Neural cell (in vitro differentiated cells): ENCODE results near the gene TMEM273. TPM values are rescaled to one million over a fixed set of nuclear protein-coding genes. Genes with fewer than 3 reads are reported as not detected.

Experiments used
- H2AFZ ChIP-seq: fragments of 200-600, 300-800 bp; sonication (generic), shearing (Covaris generic); 2 replicates; pipeline ENCODE4 v1.6.0; 2014; ENCODE audit warnings: low read depth, mild to moderate bottlenecking, antibody characterized with exemption, low read length, moderate library complexity
- H3F3A ChIP-seq: fragments of 200-600 bp; shearing (Covaris generic); 2 replicates; pipeline ENCODE4 v1.6.1; 2016; ENCODE audit warnings: mild to moderate bottlenecking, moderate library complexity, mixed read lengths, antibody characterized with exemption, low read length; ENCODE audit not compliant: insufficient read depth, poor library complexity, severe bottlenecking
- H3K27ac ChIP-seq: fragments of 200-600, 300-800 bp; sonication (generic), shearing (Covaris generic); 2 replicates; pipeline ENCODE4 v1.5.1; 2014; ENCODE audit warnings: mild to moderate bottlenecking, low read length, moderate library complexity
- H3K27me3 ChIP-seq: fragments of 300-800, 200-600 bp; sonication (generic), shearing (Covaris generic); 2 replicates; pipeline ENCODE4 v1.6.0; 2014; ENCODE audit warnings: mild to moderate bottlenecking, low read depth, low read length, moderate library complexity; ENCODE audit not compliant: insufficient read depth
- H3K36me3 ChIP-seq: fragments of 300-800, 200-600 bp; sonication (generic), shearing (Covaris generic); 2 replicates; pipeline ENCODE4 v1.5.1; 2014; ENCODE audit warnings: mild to moderate bottlenecking, antibody characterized with exemption, low read length, moderate library complexity; ENCODE audit not compliant: insufficient read depth
- H3K4me2 ChIP-seq: fragments of 300-800, 200-600 bp; sonication (generic), shearing (Covaris generic); 2 replicates; pipeline ENCODE4 v1.6.0; 2014; ENCODE audit warnings: mild to moderate bottlenecking, low read length
- H3K4me3 ChIP-seq: fragments of 300-800, 200-600 bp; sonication (generic), shearing (Covaris generic); 2 replicates; pipeline ENCODE4 v1.5.1; 2014; ENCODE audit warnings: mild to moderate bottlenecking, low read length, moderate library complexity
- H3K79me2 ChIP-seq: fragments of 200-600 bp; shearing (Covaris generic); replicated peaks from 2 replicates; pipeline ENCODE4 v1.6.0; 2014; ENCODE audit warnings: mild to moderate bottlenecking, low read length, moderate library complexity; ENCODE audit not compliant: insufficient read depth
- H3K9ac ChIP-seq: fragments of 300-800, 200-600 bp; sonication (generic), shearing (Covaris generic); 2 replicates; pipeline ENCODE4 v1.6.1; 2016; ENCODE audit warnings: mild to moderate bottlenecking, low read length, mixed read lengths
- H3K9me2 ChIP-seq: fragments of 200-600 bp; shearing (Covaris generic); 2 replicates; pipeline ENCODE4 v1.6.1; 2016; ENCODE audit warnings: mild to moderate bottlenecking, low read length, mixed read lengths; ENCODE audit not compliant: insufficient read depth
- H3K9me3 ChIP-seq: fragments of 200-600, 300-800 bp; sonication (generic), shearing (Covaris generic); 2 replicates; pipeline ENCODE4 v1.6.1; 2016; ENCODE audit warnings: mild to moderate bottlenecking, mixed run types, low read length, moderate library complexity, mixed read lengths
- H4K20me1 ChIP-seq: fragments of 200-600 bp; shearing (Covaris generic); 2 replicates; pipeline ENCODE4 v1.6.1; 2016; ENCODE audit warnings: mild to moderate bottlenecking, mixed run types; ENCODE audit not compliant: insufficient read depth
- EZH2 ChIP-seq: fragments of 200-600, 300-800 bp; shearing (Covaris generic), sonication (generic); IDR thresholded peaks from 2 replicates; pipeline ENCODE4 v1.6.1; 2014; ENCODE audit warnings: antibody characterized with exemption, low read length, borderline replicate concordance, mild to moderate bottlenecking; ENCODE audit not compliant: insufficient read depth, poor library complexity, severe bottlenecking
- POLR2AphosphoS5 ChIP-seq: IDR thresholded peaks from 2 replicates; pipeline ENCODE4 v1.6.1; 2012
- RAD21 ChIP-seq: fragments of 450-650 bp; conservative IDR thresholded peaks from 2 replicates; pipeline ENCODE4 v1.6.1; 2014; ENCODE audit warnings: antibody characterized with exemption, mild to moderate bottlenecking, moderate library complexity
- REST ChIP-seq: IDR thresholded peaks from 2 replicates; pipeline ENCODE4 v1.6.1; 2012; ENCODE audit warnings: borderline replicate concordance
- SMC3 ChIP-seq: fragments of 450-650 bp; conservative IDR thresholded peaks from 2 replicates; pipeline ENCODE4 v1.6.1; 2014; ENCODE audit warnings: antibody characterized with exemption, mild to moderate bottlenecking, moderate library complexity; ENCODE audit not compliant: poor library complexity
- TAF1 ChIP-seq: IDR thresholded peaks from 2 replicates; pipeline ENCODE4 v1.6.1; 2012; ENCODE audit warnings: low read depth
- polyA plus RNA-seq: library from polyadenylated mRNA; depleted of rRNA; stranded (reverse); fragments of >200 nt; gene quantifications from 2 replicates; pipeline ENCODE4 v1.2.3, GENCODE V29; 2014
- TF ChIP-seq, protein P1 (sequence below): fragments of 450-650 bp; IDR thresholded peaks from 2 replicates; pipeline ENCODE4 v1.5.1; 2014; ENCODE audit warnings: antibody characterized with exemption, mild to moderate bottlenecking, moderate library complexity; ENCODE audit not compliant: poor library complexity, severe bottlenecking

The TMEM273 gene
- polyA plus RNA-seq, 1 donor from 2014 or later, result not detected

- Histone ChIP-seq H3F3A (no peaks in the 10 kb centered on the region), H3K4me3 (no peak overlapping the region), H3K27me3 (no peaks in the 10 kb centered on the region), H3K9me2 (no peaks in the 10 kb centered on the region), H3K27ac (no peak overlapping the region), H3K36me3 (no peaks in the 10 kb centered on the region), H3K4me2 (no peak overlapping the region), H3K9me3 (no peaks in the 10 kb centered on the region), H3K9ac (no peak overlapping the region), H3K79me2 (no peaks in the 10 kb centered on the region), H4K20me1 (no peaks in the 10 kb centered on the region), H2AFZ (no peak overlapping the region)
- TF ChIP-seq EZH2 (no peak), REST (no peak), POLR2AphosphoS5 (no peak), TAF1 (no peak), RAD21 (no peak)
Measured at GRCh38 chr10:49151025-49151445, 37.2 kb downstream of the TMEM273 start.

DNA sequence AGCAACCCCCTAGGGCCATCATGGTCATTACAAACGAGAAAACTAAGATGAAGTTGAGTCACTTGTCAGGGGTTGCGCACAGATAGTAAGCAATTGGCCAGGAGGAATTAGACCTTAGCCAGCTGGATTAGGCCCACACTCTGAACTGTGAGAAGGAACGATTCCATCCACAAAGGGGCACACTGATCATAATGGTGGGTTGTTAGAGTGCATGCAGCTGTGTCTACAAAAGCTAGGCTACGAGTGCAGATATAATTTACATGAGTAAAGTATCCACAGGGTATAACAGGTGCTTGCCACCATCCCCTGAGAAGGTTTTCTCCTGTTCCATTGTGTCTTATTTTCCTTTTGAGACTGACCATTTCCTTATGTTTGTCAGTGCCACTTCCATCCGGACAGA lies 37.8 kb downstream of the TMEM273 start:
- H3K4me2 ChIP-seq, result no peak overlapping the region
- H3K9me3 ChIP-seq, result no peaks in the 10 kb centered on the region
- H3K36me3 ChIP-seq, result no peaks in the 10 kb centered on the region
- H3K27me3 ChIP-seq, result no peaks in the 10 kb centered on the region
- no peaks in the 10 kb centered on the region for H3F3A ChIP-seq
- H3K27ac ChIP-seq, result no peak overlapping the region
- TF ChIP-seq SMC3 (no peak), TAF1 (no peak), EZH2 (no peak), REST (no peak), RAD21 (no peak), POLR2AphosphoS5 (no peak)
- TF ChIP-seq, protein P1, sequence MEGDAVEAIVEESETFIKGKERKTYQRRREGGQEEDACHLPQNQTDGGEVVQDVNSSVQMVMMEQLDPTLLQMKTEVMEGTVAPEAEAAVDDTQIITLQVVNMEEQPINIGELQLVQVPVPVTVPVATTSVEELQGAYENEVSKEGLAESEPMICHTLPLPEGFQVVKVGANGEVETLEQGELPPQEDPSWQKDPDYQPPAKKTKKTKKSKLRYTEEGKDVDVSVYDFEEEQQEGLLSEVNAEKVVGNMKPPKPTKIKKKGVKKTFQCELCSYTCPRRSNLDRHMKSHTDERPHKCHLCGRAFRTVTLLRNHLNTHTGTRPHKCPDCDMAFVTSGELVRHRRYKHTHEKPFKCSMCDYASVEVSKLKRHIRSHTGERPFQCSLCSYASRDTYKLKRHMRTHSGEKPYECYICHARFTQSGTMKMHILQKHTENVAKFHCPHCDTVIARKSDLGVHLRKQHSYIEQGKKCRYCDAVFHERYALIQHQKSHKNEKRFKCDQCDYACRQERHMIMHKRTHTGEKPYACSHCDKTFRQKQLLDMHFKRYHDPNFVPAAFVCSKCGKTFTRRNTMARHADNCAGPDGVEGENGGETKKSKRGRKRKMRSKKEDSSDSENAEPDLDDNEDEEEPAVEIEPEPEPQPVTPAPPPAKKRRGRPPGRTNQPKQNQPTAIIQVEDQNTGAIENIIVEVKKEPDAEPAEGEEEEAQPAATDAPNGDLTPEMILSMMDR, result no peak
- no peaks in the 10 kb centered on the region for H3K9me2 ChIP-seq
- H3K4me3 ChIP-seq, result no peak overlapping the region
- H3K9ac ChIP-seq, result no peak overlapping the region
- no peaks in the 10 kb centered on the region for H3K79me2 ChIP-seq
- H2AFZ ChIP-seq, result no peak overlapping the region
- H4K20me1 ChIP-seq, result no peaks in the 10 kb centered on the region
